ENCODE measurements around the gene MEX3C. TPM values are rescaled to one million over a fixed set of nuclear protein-coding genes. Genes with fewer than 3 reads are reported as not detected.

MEX3C gene
- total RNA-seq, 1 donor from 2014 or later, result 88.9 TPM

DNA sequence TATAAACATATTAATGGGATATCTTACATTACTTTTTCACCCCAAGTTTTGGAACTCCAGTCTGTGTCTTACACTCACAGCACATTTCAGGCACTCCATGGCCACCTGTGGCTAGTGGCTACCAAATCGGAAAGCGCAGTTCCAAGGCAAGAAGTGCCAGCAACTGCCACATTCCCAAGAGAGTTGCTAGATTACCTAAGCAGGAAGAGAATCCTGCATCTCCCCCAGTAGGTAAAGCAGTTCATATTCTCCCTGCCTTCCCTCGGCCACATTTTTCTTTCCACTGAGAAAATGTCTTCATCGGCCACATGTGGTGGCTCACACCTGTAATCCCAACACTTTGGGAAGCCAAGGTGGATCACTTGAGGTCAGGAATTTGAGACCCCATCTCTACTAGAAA lies 62.8 kb downstream of the MEX3C start:
- Mint-ChIP-seq H3K4me3 (no peak overlapping the region), H3K27ac (no peak overlapping the region), H3K9me3 (no peaks in the 10 kb centered on the region), H3K4me1 (no peaks in the 10 kb centered on the region), H3K27me3 (ENCODE audit: low read depth) (no peaks in the 10 kb centered on the region), H3K36me3 (no peaks in the 10 kb centered on the region)
- DNase-seq (ENCODE audit: low spot score in 2 of 2, unreplicated experiment in 2 of 2), result no peak
- no peak for TF ChIP-seq CTCF (IDR thresholded peaks at IDR 0.05; ENCODE audit: unreplicated experiment)

DNA sequence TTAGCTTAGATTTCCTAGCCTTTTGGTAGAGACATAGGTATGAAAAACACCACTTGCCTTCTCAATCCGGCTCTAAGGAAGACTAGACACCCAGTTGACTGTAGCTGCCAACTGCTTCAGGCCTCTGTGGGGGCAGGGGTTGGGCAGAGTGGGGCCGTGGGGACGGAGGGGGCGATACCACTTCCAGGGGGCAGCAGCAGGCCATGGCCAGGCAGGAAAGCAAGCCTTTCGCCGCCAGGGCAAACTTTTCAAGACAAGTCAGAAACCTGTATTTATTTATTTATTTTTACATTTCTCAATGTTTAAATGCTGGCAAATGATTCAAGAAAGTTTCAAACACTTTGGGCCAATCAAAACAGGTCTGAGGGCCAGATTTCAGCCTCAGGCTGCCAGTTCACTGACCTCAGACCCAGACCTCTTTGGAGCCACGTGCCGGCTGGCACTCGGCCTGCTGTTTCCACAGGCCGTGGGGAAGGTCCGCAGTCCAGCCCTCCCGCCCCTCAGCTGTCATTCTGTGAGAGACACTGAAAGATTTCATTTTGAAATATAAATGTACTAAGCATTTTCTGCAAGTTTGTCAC lies 63.8 kb downstream of the MEX3C start:
- no peaks in the 10 kb centered on the region for H3K36me3 Mint-ChIP-seq
- H3K4me1 Mint-ChIP-seq, result no peaks in the 10 kb centered on the region
- H3K27ac Mint-ChIP-seq, result no peak overlapping the region
- no peak overlapping the region for H3K4me3 Mint-ChIP-seq
- no peaks in the 10 kb centered on the region for H3K27me3 Mint-ChIP-seq (ENCODE audit: low read depth)
- TF ChIP-seq CTCF (IDR thresholded peaks at IDR 0.05; ENCODE audit: unreplicated experiment), result no peak
- H3K9me3 Mint-ChIP-seq, result no peaks in the 10 kb centered on the region
- no peak for DNase-seq (ENCODE audit: low spot score in 2 of 2, unreplicated experiment in 2 of 2)

DNA sequence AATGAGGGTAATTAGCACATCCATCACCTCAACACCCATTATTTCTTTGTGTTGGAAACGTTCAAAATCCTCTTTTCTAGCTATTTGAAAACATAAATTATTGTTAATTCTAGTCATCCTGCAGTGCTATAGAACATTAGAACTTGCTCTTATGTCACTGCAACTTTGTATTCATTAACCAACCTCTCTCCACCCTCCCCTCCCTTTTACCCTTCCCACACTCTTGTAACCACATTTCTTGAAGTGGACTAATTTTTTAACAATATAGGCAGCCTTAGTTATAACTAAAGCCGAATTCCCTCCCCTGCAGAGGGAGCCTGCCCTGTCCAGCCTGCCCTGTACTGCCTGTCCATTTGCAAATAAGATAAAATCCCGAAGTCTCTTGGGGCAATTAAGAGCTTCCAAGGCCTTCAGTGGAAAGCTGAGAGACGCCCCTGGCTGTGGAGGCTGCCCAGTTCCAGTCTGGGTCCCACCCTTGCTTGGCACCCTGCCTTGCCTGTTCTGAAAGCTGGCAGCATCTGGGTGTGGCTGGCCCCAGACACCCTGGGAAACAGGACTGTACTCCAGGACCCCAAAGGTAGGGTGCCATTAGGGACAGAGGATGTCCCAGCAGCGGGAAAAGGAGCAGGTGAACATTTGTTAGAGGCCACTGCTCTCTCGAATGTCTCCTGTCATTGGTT lies 65.1 kb downstream of the MEX3C start:
- Mint-ChIP-seq H3K9me3 (no peaks in the 10 kb centered on the region), H3K27ac (no peak overlapping the region), H3K36me3 (no peaks in the 10 kb centered on the region), H3K4me3 (no peak overlapping the region), H3K27me3 (ENCODE audit: low read depth) (no peaks in the 10 kb centered on the region), H3K4me1 (no peaks in the 10 kb centered on the region)
- TF ChIP-seq CTCF (IDR thresholded peaks at IDR 0.05; ENCODE audit: unreplicated experiment), result no peak
- DNase-seq (ENCODE audit: low spot score in 2 of 2, unreplicated experiment in 2 of 2), result no peak

DNA sequence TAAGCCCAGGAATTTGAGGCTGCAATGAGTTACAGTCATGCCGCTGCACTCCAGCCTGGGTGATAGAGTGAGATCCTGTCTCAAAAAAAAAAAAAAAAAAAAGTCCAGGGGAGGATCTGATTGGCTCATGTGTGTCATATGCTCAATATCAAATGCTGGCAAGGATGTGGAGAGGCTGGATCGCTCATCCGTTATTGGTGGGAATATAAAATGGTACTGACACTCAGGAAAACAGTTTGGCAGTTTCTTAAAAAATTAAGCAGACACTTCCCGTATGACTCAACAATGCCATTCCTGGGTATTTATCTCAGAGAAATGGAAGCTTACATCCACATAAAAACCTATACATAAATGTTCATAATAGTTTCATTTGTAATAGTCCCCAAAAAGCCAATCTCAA lies 68.9 kb downstream of the MEX3C start:
- Mint-ChIP-seq H3K36me3 (no peaks in the 10 kb centered on the region), H3K9me3 (no peaks in the 10 kb centered on the region), H3K4me3 (no peak overlapping the region), H3K4me1 (no peaks in the 10 kb centered on the region), H3K27ac (no peak overlapping the region), H3K27me3 (ENCODE audit: low read depth) (no peaks in the 10 kb centered on the region)
- no peak for TF ChIP-seq CTCF (IDR thresholded peaks at IDR 0.05; ENCODE audit: unreplicated experiment)
- no peak for DNase-seq (ENCODE audit: low spot score in 2 of 2, unreplicated experiment in 2 of 2)

GRCh38 chr18:51127664-51128063 lies 69.8 kb downstream of the MEX3C start:
- no peak for TF ChIP-seq CTCF (IDR thresholded peaks at IDR 0.05; ENCODE audit: unreplicated experiment)
- H3K27me3 Mint-ChIP-seq (ENCODE audit: low read depth), result no peaks in the 10 kb centered on the region
- H3K36me3 Mint-ChIP-seq, result no peaks in the 10 kb centered on the region
- no peaks in the 10 kb centered on the region for H3K4me1 Mint-ChIP-seq
- H3K9me3 Mint-ChIP-seq, result no peaks in the 10 kb centered on the region
- no peak overlapping the region for H3K4me3 Mint-ChIP-seq
- H3K27ac Mint-ChIP-seq, result no peak overlapping the region
- DNase-seq (ENCODE audit: low spot score in 2 of 2, unreplicated experiment in 2 of 2), result no peak
